ENCODE results near the gene CDC34.

CDC34 gene

GRCh38 chr19:518598-519231 lies 12.8 kb upstream of the CDC34 start:
- TF ChIP-seq CTCF (IDR thresholded peaks at IDR 0.05), result no peak

GRCh38 chr19:519449-519865 lies 12.1 kb upstream of the CDC34 start:
- TF ChIP-seq CTCF (IDR thresholded peaks at IDR 0.05), result no peak

GRCh38 chr19:522726-523125 lies 8.8 kb upstream of the CDC34 start:
- no peak for TF ChIP-seq CTCF (IDR thresholded peaks at IDR 0.05)

GRCh38 chr19:524062-524674 lies 7.4 kb upstream of the CDC34 start:
- no peak for TF ChIP-seq CTCF (IDR thresholded peaks at IDR 0.05)

- TF ChIP-seq CTCF (IDR thresholded peaks at IDR 0.05), result no peak
Measured at GRCh38 chr19:525029-525428, 6.5 kb upstream of the CDC34 start.

- TF ChIP-seq CTCF (IDR thresholded peaks at IDR 0.05), result no peak
Measured at GRCh38 chr19:525857-526419, 5.6 kb upstream of the CDC34 start.

GRCh38 chr19:530134-531008 lies 1.2 kb upstream of the CDC34 start:
- TF ChIP-seq CTCF (IDR thresholded peaks at IDR 0.05), result no peak
